GM06990 (cell line): ENCODE measurements around the gene STRIP1.

ENCODE experiments used
- DNase-seq: peaks from one replicate; pipeline ENCODE4 v3.0.0-alpha.2; 2011; ENCODE audit not compliant: insufficient read length; ENCODE audit errors: extremely low read depth
- H3K27me3 ChIP-seq: replicated peaks from 2 replicates; pipeline ENCODE4 v1.6.0; 2011; ENCODE audit warnings: low read length; ENCODE audit not compliant: control insufficient read depth, insufficient read depth
- H3K36me3 ChIP-seq: 2 replicates; pipeline ENCODE4 v1.5.1; 2011; ENCODE audit warnings: low read length; ENCODE audit not compliant: control insufficient read depth, insufficient read depth
- H3K4me3 ChIP-seq: replicated peaks from 2 replicates; pipeline ENCODE4 v1.5.1; 2011; ENCODE audit warnings: low read depth, mild to moderate bottlenecking, control low read depth, low read length
- CTCF ChIP-seq: IDR thresholded peaks from 2 replicates; pipeline ENCODE4 v1.5.1; 2011; ENCODE audit warnings: low read length, control low read depth, mild to moderate bottlenecking, inconsistent platforms; ENCODE audit not compliant: insufficient read depth, poor library complexity, severe bottlenecking

The STRIP1 gene

DNA sequence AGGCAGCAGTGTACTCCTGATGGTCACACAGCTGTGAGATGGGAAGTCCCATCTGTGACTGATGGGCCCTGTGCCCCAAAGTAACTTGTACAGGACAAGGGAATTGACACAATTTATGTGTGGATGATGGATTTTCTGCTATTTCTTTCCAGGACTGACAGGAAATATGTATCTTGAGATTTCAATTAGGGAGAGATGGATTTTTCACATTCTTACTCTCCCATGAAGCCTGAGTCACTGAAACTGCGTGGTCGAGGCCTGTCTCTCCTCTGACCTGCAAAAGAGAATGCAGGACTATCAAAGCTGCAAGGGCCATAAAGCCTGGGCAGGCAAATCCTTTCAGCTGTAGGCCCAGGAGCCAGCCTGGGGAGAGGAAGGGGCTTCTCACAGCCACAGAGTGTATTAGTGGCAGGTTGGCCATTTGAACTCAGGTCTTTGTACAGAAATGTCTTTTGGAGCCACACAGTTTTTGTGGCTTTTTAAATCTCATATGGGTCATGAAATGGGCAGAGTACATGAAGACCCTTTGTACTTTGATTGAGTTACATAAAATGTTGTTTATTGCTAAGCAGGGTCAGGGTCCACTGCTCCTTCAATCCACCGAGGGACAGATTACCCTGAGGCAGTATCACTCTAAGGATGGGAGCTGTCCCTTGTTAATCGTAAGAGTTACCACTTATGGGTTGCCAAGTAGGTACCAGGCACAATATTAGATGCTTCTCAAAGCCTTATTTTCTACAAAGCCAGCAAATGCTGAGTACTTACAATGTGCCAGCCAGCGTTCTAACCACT, 21.3 kb downstream of the STRIP1 start:
- Histone ChIP-seq H3K27me3 (no peaks in the 10 kb centered on the region), H3K4me3 (no peak overlapping the region), H3K36me3 (peaks cover 44% of the 10 kb centered on the region)
- DNase-seq, result no peak
- TF ChIP-seq CTCF, result no peak

DNA sequence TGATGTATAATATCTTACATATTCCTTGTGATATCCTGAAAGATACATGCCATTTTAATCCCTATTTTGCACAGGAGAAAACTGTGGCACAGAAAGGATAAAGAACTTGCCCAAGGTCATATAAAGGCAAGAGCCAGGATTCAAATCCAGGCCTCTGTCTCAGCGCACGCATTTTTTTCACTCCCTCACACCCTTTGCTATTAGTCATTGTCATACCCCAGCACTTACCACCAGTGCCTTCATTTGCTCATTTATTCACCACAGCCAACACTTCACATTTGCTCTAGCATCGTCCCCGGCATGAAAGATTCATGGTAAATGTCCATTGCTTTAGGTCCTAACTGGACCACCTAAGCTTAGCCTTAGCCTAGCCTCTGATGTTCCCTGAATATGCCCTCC, 21.9 kb downstream of the STRIP1 start:
- Histone ChIP-seq H3K27me3 (no peaks in the 10 kb centered on the region), H3K4me3 (no peak overlapping the region), H3K36me3 (peaks cover 41% of the 10 kb centered on the region)
- no peak for DNase-seq
- no peak for TF ChIP-seq CTCF

GRCh38 chr1:110056776-110057175, 22.4 kb downstream of the STRIP1 start:
- Histone ChIP-seq H3K36me3 (peaks cover 39% of the 10 kb centered on the region), H3K27me3 (no peaks in the 10 kb centered on the region), H3K4me3 (no peak overlapping the region)
- no peak for TF ChIP-seq CTCF
- DNase-seq, result no peak

- Histone ChIP-seq H3K27me3 (no peaks in the 10 kb centered on the region), H3K36me3 (peaks cover 35% of the 10 kb centered on the region), H3K4me3 (no peak overlapping the region)
- no peak for DNase-seq
- no peak for TF ChIP-seq CTCF
Observed at GRCh38 chr1:110057963-110058518, 23.6 kb downstream of the STRIP1 start.

DNA sequence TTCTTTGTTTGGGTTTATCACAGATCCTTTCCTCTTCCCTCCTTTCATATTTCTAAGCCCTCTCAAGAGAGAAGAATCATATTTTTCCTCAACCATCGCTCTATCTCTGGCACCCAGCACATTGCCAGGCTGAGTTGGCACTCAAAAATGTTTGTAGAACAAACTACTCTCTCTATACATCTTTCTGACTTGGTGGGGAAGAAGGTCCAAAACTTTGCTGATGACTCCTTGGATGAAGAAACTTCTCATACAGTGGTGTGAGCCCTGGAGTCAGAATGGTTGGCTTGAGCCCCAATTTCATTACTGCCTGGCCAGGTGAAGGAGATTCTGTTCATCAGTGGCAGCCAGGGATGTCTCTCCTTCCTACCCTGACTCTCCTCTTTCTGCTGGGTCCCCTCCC, 24.2 kb downstream of the STRIP1 start:
- Histone ChIP-seq H3K4me3 (no peak overlapping the region), H3K27me3 (no peaks in the 10 kb centered on the region), H3K36me3 (peaks cover 30% of the 10 kb centered on the region)
- no peak for TF ChIP-seq CTCF
- no peak for DNase-seq
